HS-27A (cell line): ENCODE data around the gene GABARAP.

ENCODE experiments used
- DNase-seq: peaks from one replicate; pipeline ENCODE4 v3.0.0-alpha.2; 2012; ENCODE audit warnings: low read depth, missing footprints

Gene GABARAP

DNA sequence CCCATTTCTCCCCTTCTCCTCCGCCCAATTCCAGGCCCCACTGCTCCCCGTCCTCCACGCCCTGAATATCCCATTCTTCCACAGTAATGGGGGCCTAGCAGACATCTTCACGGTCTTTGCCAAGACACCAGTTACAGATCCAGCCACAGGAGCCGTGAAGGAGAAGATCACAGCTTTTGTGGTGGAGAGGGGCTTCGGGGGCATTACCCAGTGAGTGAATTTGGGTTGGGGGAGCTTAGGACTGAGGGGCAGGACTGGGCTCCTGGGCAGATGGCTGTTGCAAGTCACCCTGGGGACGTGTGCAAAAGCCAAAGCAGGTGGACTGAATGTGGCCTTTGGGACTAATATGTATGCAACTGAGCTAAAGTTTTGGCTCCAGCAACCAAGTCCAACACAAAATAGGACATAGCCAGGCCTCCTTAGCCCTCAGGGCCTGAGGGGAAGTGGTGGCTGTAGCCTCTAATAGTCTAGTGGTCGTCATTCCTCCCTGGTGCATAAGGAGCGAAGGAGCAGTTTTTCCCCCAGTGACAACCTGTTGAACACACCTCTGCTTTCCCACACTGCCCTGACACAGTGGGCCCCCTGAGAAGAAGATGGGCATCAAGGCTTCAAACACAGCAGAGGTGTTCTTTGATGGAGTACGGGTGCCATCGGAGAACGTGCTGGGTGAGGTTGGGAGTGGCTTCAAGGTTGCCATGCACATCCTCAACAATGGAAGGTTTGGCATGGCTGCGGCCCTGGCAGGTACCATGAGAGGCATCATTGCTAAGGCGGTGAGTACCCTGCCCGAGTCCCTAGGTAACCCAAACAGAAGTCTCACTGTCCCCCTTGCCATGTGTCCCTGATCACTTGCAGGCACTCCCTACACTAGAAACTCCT is 19.9 kb downstream of the GABARAP start:
- no peak for DNase-seq

DNA sequence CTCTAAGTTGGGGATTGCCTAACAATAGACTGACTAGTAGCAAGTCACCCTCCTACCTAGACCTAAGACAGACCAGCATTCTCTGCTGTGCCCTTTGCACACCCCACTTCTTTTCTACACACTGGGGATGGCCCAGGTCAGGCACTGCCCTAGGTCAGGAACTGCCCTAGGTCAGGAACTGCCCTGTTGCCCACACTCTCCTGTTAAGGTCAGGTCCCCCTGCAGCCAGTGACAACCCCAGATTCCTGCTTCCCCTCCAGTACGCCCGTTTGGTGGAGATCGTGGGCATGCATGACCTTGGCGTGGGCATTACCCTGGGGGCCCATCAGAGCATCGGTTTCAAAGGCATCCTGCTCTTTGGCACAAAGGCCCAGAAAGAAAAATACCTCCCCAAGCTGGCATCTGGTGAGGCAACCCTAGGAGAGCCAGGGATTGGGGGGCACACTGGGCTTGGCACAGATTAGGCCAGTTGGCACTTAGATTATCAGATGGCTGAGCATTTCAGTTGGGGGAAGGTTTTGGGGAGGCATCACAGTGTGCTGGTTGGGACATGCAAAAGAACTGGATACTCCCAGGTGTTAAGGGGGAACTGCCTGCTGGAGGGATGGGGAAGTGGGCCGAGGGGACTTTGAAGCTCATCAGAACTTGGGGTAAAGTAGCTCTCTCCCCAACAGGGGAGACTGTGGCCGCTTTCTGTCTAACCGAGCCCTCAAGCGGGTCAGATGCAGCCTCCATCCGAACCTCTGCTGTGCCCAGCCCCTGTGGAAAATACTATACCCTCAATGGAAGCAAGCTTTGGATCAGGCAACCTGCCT is 20.8 kb downstream of the GABARAP start:
- DNase-seq, result no peak

DNA sequence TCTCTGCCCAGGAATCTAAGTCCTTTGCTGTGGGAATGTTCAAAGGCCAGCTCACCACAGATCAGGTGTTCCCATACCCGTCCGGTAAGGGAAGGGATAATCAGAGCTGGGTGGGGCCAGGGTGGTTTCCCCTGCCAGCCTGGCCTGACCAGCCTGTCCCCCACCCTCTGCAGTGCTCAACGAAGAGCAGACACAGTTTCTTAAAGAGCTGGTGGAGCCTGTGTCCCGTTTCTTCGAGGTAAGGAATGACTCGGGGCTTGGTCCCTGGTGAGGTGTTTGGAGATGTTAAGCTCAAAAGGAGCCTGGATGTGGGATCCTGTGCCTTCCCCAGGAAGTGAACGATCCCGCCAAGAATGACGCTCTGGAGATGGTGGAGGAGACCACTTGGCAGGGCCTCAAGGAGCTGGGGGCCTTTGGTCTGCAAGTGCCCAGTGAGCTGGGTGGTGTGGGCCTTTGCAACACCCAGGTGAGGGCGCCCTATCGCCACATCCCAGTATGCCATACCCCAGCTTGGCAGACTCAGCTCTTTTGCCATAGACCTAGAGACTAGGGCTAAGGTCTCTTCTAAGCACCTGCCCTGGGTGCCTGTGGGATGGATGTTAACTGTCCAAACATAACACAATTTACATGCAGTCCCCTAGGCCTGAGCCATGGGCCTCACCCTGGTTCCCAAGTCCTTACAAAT is 21.5 kb downstream of the GABARAP start:
- DNase-seq, result no peak

DNA sequence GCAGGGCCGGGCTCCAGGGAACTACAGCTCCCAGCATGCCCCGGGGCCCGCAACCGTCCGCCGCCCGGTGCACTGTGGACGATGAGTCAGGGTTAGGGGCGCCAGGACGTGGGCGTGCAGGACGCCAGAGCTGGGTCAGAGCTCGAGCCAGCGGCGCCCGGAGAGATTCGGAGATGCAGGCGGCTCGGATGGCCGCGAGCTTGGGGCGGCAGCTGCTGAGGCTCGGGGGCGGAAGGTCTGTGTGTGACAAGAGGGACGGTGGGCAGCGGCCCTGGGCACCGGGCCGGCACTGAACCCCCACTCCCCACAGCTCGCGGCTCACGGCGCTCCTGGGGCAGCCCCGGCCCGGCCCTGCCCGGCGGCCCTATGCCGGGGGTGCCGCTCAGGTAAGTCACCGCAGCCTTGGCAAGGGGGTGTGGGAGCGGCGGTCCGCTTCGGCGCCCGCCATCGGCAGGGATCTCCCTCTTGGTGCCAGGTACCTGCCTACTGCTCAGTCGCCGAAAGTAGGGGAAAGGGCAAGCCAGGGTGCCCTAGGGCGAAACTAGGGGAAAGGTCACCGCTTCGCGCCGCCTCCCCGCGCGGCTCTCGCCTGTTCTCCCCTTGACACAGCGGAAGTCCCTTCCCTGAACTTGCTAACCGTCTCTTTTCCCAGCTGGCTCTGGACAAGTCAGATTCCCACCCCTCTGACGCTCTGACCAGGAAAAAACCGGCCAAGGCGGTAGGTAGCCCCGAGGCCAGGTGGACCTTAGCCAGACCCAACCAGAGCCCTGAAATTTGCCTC is 22.2 kb downstream of the GABARAP start, which contains the start of the genes ACADVL and DLG4:
Gene ACADVL, plus strand, starts transcription at position 127 of the 781 bp plus-strand sequence. Its CDS starts 47 bp downstream, at position 174.
Gene DLG4, minus strand, starts transcription at position 25 of the 781 bp plus-strand sequence.
- no peak for DNase-seq

DNA sequence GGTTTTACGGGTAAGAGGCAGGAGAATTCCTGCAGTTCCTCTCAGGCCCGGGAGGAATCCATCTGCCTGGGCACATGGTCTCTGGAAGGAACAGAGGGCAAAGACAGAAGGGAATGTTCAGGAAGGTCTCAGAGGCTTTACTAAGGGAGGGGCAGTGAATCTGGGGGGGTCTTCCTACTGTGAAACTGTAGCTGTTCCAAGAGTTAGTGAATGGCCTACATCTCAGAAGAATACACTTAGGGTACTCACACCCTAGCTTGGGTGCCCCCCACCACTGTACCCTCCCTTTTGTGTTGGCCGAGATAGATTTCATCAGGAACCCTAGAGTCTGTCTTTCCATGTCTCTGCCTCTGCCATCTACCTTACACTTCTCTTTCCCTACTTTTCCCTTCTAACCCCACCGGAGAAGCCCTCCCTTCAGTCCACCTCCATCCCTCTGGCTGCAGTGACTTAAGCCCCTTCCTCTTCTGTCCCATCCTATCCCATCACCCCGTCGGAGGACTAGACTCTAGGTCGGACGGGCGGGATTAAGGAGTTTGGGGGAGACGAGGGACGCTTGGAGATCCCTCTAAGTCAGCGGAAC is 22.9 kb downstream of the GABARAP start:
- no peak for DNase-seq

DNA sequence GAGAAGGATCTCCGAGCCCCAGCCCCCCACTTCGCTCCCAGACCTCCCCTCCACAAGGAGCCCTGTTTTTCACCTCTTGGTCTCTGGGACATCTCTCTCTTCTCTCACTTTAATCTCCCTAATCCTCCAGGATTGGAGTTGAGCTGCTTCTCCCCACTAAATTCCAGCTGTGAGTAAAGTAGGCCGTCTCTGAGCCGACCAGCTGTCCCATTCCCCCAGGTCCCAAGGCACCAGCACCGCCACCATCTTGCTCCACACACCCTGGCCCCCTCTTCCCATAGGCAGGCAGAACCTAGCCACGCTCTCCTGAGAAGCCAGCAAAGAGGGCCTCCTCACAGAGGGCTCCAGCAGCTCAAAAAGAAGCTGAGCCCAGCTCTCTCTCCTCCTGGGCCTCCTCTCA is 23.5 kb downstream of the GABARAP start:
- DNase-seq, result no peak

DNA sequence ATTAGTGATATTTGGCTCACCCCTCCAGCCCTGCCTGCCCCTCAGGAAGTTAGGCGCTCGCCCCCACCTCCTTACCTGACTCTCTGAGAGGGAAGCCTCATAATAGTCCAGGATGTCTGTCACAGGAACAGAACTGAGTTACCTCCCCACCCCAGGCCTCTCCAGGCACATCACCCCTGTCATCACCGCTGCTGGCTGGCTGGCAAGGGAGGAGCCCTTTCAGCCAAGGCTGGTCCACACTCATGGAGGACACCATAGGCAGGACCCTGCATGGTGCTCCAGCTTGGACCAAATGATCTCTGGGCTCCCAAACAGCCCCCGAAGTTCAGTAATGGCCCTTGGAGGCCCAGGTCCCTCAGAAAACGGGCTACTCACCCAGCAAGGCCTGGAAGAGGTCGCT is 24.1 kb downstream of the GABARAP start:
- no peak for DNase-seq

DNA sequence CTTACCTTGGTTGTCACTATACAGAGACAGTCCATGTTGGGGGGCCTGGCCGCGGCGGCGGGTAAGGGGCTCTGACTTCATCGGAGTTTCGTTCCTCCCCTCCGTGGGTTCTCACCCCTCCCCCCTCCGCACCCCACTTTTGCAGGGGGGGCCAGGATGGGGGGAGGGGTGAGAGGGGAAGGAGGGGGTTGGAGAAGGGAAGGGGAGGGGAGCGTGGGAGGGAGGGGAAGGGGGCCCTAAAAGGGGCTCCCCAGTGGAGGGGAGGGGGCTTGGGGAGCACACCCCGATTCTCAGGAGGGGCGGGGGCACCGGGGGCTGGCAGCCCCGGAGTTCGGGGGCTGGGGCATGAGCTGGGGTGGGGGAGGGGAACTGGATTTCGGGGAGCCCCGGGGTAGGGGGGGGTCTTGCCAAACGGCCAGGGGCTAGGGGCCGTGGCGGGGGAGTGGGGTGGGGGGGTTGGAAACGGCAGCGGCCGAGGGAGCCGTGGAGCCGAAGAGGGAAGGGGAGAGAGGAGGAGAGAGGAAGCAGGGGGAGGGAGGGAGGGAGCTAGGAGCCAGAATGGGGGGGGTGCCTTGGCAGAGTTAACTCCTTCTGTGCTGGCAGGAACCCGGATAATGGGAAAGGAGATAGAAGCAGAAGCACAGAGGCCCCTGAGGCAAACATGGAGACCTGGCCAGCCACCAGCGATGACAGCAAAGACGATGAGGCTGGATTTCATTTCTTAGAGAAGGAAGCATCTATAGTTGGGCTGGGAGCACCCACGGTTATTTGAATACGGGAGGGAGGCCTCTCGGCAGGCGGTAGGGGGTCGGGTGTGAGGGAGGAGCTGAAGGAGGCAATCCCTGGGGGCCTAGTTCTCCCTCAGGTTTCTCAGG is 24.9 kb downstream of the GABARAP start:
- DNase-seq, result no peak

DNA sequence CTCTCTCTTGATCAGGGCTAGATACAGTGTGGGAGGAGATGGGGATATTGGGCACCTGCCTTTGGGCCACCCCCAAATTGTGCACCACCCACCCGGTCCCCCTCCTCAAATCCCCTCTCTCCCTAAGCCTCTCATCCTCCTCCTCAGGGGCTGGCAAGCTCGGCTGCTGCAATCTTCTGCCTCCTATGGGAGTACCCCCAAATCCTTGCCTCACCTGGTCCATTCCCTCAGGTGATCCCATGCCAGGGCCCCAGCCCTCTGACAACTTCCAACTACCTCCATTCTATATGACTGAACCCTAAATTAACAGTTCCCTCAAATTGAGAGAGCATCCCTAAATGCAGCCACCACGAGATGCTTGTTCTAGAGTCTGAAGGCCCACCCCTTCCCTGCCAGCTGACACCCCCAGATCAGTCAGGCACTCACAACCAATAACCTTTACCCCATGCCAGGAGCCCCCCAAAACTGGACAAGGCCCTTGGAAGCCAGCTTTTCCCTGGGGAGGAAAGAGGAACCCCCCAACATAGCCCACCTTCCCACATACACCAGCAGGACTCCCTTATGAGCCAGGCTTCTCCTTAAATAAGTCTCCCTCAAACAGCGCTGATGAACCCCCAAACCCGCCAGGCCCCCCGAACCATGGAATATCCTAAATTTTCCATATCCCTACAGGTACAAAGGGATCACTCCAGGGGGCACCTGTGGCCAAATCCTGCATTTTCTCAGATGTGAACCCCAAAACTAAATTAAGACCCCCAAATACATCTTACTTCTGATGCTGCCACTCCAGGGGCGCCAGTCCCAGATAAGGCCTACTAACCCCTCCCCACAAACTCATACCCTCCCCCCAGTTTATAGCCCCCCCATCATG is 25.8 kb downstream of the GABARAP start:
- no peak for DNase-seq

DNA sequence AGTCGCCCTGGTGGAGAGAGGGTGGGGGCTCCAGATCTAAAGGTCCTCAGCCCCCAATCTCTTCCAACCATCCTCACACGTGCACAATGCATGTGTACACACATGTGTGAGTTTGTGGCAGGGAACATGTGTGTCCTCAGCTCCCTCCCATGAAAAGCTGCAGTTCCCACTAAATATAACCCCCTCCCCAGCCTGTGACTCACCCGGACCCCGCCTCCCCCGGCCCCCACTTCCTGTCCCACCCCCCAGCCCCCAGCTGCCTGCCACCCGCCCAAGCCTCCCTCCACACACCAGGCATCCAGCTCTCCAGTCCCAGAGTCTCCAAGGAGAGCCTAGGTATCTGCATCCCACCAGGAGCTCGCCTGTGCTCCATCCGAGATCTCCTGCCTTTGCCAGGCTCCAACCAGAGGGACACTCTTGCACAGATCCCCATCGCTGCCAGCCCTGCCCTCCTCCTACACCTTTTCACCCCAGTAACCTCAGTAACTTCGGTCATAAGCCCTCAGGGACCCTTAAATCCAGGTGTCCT is 26.5 kb downstream of the GABARAP start:
- no peak for DNase-seq

DNA sequence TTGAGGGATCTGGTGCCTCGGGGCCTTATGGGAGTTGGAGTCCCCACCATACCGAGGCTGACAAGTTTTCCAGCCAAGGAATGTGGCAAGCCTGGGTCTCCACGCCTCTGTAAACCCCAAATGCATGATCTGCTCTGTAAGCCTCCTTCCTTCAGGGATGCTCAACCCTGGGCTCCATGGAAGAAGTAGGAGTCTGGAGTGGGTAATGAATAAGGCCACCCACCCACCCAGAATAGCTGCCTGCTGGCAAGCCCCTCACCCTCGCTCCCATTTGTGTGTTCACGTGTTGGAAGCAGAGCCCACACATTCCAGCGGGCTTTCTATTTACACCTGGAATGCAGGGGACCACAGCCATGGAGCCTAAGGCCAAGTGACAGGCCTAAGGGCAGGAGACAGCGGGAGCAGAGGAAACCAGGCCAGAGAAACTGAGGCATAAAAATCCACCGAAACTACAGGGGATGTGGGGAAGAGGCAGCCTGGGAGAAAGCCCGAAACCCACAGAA is 27.1 kb downstream of the GABARAP start:
- DNase-seq, result no peak

DNA sequence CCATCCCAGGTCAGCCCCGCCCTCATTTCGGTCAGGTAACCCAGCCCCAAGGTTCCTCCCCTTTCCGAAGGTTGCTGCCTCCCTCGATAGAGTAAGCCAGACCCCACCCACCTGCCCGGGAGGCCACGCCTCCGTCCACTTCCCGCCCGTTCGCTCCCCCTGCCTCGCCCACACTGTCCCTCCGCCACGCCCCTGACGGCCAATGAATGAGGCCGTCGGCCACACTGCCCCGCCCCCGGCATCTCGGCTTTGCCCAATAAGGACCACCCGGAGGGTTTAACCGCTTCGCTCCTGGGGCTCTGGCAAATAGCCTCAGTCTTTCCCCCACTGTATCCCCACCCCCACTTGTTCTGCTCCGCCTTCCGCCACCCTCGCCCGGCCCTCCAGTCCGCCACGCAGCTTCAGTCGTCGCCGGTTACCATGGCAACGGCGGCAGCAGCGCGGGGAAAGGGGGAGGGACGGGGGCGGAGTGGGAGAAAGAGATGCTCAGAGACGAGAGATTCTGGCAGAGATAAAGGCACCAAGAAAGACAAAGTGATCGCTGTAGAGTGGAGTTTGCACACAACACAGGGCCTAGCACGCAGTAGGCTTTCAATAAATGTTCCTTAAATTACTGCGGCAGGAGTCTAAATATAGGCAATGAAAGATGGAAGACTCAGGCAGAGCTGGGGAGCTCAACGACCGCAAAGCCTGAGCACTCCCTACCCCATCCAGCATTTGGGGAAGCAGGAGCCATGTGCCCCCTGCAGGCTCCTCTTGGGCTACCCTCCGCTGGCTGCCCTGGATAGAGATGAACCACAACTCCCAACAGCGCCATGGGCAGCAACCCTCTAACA is 27.7 kb downstream of the GABARAP start:
- no peak for DNase-seq

DNA sequence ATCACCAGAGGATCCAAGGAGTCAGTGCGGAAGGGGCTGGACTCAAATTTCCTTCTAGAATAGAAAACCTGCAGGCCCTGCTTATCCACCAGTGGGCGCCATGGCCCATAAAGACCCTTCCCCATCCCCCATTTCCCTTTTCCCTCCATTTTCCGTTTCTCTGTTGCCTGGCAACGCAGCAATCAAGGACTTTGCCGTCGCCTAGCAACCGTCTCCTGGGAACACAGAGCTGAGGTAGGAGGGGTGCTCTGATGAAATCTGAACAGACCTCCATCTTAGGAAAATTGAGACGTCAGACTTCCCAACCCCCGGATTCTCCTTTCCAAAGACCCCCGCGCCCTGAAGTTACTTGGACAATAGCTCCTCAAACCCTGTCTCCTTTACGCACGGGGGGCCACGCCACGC is 28.4 kb downstream of the GABARAP start:
- DNase-seq, result no peak

DNA sequence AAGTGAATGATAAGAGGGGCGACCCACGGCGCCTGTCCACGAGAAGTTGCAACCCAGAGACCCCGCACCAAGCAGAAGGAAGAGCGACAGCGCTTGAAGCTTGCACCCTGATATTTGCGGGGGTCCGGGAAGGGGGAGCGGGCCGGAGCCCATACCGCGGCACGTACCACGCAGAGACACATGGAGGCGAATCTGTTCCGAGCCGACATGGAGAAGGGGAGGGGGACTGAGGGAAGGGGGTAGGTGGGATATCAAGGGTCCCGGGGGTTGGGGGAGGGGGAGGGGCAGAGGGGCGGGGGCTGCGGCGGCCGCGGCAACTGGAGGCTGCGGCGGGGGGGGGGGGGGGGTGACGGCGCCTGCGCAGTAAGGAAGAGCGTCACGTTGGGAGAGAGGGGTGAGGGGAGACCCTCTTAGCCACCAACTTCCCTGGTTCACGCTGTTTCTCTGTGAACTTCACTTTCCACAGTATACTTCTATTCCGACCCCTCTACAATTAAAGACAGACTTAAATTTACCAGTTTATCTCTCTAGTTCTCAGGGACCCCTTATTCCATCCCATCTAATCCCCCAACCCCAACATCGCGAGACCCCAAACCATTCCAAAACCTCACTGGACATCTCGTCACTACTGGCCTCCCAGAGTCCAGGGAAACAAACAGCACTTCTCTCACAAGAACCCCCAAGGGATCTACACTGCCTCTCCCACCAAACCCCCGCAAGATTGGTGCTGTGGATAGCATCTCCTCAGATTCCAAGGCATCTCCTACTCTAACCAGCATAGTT is 30.6 kb downstream of the GABARAP start:
- DNase-seq, result no peak

DNA sequence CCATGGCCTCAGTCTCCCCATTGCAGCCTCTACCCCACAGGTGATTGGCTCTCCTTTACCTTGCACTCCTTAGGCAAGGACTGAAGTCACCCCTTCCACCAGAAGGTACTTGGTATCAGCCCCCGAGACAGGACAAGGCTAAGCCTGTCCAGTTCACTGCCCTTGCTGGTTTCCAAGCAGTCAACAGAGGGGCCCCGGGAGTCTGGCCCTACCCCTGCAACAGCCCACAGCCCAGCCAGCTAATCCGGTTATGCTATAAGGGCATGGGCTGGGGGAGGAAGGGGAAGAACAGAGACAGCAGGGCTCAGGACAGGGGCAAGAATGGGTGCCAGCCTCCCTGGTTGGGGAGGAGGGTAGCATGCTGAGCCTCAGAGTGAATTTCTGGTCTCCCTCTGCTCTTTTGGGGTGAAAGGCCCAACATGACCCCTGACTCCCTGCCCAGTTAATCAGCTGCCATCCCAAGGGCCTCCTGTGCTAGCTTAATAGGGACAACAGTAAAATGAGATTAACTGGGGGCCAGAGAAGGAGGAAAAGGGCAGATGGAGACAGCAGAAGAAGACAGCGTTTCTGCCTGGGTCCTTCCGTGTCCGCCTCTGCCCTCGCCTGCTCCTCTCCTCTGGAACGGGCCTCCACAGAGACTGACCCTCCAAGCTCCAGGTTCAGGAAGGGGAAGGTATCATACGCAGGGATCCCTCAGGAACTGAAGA is 33.3 kb downstream of the GABARAP start:
- no peak for DNase-seq

DNA sequence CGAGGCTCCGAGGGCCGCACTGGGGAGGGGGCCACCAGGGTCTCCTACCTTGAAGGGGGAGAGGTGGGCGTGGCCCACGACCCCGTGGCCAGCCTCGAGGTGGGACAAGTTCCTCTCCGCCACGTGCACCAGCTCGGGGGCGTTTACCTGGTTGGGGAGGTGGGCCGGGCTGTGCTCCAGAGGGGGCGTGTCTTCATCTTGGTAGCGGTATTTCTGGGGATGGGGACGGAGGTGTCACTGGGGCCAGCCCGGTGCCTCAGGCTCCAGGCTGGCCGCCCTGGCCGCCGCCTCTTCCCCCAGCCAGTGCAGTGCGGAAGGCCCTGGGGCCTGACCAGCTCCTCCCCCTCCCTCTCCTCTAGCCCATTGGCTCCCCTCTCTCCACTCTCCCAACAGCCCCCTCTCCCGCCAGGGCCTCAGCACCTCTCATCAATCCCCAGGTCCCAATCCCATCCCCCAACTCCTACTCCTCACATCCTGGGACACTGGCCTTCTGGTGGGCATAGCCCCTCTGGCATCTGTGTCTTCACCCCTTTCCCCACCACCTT is 34.1 kb downstream of the GABARAP start:
- DNase-seq, result no peak
